Esophagus muscularis mucosa (tissue), 4 donors: Measurements from ENCODE around the gene LHCGR.

Source experiments
- EP300 ChIP-seq: sonication (generic); formaldehyde crosslinking; IDR thresholded peaks from one replicate; pipeline ENCODE4 v1.6.1; 2017; ENCODE audit warnings: antibody characterized with exemption
- POLR2A ChIP-seq: fragments of 450-650 bp; IDR thresholded peaks from one replicate; pipeline ENCODE4 v1.6.1; 2017; ENCODE audit warnings: antibody characterized with exemption, moderate library complexity, mild to moderate bottlenecking, low read depth
- TF ChIP-seq, protein P1 (sequence below), 3 experiments: fragments of 200-600 bp in 2 of 3; fragments of 450-650 bp in 1 of 3; sonication (generic) in 2 of 3; IDR thresholded peaks; one replicate each; pipeline ENCODE4 v1.5.1; 2017 to 2019; ENCODE audit warnings: antibody characterized with exemption in 3 of 3, mild to moderate bottlenecking in 2 of 3, moderate library complexity in 1 of 3

DNA sequence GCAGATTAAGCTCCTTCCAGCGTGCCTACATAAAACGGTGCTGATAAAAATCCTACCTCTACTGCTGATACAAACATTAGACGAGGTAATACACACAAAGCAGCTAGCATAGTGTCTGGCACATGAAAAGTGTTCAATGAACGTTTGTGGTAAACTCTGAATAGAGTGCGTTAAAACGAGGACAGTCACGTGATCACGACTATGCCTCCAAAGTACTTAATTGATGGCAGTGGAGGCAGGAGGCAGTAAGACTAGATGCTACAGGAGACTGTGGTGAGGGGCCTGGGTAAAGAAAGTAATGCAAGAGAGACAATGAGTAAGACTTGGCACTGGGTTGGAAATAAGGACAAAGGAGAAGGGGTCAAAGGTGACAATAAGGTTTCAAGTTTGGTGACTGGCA lies 32.1 kb upstream of the LHCGR start:
- TF ChIP-seq EP300 (no peak), POLR2A (no peak)
- TF ChIP-seq, protein P1, sequence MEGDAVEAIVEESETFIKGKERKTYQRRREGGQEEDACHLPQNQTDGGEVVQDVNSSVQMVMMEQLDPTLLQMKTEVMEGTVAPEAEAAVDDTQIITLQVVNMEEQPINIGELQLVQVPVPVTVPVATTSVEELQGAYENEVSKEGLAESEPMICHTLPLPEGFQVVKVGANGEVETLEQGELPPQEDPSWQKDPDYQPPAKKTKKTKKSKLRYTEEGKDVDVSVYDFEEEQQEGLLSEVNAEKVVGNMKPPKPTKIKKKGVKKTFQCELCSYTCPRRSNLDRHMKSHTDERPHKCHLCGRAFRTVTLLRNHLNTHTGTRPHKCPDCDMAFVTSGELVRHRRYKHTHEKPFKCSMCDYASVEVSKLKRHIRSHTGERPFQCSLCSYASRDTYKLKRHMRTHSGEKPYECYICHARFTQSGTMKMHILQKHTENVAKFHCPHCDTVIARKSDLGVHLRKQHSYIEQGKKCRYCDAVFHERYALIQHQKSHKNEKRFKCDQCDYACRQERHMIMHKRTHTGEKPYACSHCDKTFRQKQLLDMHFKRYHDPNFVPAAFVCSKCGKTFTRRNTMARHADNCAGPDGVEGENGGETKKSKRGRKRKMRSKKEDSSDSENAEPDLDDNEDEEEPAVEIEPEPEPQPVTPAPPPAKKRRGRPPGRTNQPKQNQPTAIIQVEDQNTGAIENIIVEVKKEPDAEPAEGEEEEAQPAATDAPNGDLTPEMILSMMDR (IDR thresholded peaks at IDR 0.05) = no peak
